GM19395 (cell line): ENCODE results near the gene STXBP6.

Source experiments
- ATAC-seq: cut with Tn5 transposase; IDR thresholded peaks from one replicate; pipeline ENCODE4 v1.9.1; 2021; ENCODE audit warnings: mild to moderate bottlenecking, moderate library complexity; ENCODE audit not compliant: unreplicated experiment

The STXBP6 gene

GRCh38 chr14:24866067-24866639, 183.8 kb downstream of the STXBP6 start:
- no peak for ATAC-seq

- no peak for ATAC-seq
Measured at GRCh38 chr14:24863968-24864684, 185.8 kb downstream of the STXBP6 start.

DNA sequence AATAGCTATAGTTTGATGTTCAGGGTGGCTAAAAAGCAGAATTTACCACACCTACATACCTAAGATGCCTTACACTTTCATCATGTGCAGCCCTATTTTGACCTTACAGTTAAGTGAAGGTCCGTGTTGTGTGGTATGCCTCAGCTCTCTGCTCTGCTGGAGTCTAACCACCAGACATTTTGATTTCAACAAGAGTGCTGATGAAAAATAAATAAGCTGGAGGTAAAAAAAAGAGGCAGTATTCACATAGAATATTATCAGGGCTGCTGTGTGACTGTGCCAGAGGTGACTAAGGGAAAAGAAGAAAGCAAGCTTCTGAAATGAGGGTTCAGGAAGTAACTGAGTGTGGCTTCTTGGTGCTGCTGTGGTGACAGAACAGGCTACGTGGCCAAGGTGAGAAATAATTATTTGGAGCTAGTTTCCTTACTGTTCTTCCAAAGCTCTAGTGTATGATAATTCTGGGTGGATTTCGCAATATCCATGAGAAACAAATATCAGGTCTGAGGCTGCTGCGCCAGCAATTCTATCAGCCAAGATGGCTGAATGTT, 188.8 kb downstream of the STXBP6 start:
- ATAC-seq: no peak

DNA sequence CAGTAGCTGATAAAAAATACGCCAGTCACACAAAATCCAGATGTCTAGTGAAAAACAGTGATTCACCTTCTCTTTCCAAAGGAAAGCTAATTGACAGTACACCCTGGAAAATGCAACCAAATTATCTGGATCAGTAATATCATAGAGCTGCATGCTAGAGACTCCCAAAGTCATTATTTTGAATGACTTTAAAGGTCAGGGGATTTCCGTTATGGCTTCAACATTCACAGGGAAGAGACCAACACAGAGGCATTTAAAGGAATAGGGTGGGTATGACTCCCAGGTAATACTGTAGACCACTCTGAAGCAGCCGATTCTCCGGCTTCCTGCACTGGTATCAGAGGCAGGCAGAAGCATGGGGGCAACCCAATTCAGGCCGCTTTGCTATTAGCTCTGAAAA, 190.4 kb downstream of the STXBP6 start:
- ATAC-seq: no peak

DNA sequence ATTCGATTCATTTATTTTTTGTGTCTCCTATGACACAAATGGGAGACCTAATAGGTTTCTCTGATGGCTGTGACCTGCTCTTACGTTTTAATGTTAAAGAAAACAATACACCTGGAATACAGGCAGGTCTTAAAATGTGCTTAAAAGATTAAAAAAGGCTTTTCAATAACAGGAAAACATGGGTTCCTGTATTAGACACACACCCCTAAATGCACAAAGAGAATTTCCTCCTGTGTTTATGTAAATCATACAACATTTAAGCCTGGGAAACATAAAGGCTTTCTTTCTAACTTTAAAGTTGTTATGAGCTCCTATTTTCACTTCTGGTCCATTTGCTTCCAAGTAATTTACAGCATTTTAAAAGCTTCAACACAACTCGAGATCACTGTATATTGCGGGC, 191.3 kb downstream of the STXBP6 start:
- no peak for ATAC-seq

DNA sequence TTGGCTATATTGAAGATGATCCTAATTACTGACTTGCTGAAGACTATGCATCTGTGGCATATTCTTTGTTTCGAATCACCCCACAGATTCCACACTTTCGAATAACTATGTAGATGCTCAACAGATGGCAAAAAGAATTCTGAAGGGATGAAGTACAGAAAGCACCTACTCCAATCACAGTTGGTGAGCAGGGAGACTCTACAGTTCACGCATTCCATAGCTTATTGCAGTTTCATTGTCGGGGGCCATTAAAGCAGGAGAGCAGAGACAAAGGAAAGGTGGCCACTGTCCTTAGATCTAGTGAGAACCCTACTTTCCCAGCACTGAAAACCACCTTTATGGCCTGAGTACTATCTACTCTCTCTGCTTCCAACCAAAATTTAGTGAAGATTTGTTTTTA, 191.9 kb downstream of the STXBP6 start:
- no peak for ATAC-seq

- ATAC-seq: no peak
Measured at GRCh38 chr14:24857277-24857676, 192.7 kb downstream of the STXBP6 start.

GRCh38 chr14:24853446-24853845, 196.5 kb downstream of the STXBP6 start:
- ATAC-seq: no peak

DNA sequence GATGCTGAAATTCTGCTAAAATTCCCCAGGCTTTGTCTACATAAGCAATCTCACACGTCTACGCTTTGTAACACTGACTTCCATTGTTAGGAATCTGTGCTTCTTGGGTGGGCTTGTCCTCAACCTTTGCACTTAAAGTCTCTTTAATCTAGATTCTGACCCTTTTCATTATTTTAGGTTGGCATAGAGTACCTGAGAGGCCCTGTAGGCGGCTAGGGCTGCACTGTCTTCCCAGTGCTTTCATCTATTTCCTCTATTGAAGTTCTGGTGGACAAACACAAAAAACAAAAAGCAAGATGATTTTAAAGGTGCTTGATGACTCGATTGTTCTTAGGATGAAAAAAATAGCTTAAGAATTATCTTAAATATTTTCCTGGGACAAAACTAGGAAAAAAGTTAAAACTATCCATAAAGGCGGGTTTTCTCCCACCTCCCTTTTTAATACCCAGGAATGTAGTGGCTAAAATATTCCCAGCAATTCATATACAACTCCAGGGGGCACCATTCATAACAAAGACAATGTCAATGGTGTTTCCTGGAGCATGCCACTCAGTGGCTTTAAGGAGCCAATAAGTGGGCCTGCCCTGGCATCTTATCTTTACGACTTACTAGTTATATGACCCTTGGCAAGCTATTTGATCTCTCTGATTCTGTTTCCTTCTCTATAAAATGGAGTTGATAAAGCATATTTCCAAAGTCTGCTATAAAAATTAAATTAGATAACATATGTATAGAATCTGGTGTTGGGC, 197.5 kb downstream of the STXBP6 start:
- ATAC-seq: no peak

DNA sequence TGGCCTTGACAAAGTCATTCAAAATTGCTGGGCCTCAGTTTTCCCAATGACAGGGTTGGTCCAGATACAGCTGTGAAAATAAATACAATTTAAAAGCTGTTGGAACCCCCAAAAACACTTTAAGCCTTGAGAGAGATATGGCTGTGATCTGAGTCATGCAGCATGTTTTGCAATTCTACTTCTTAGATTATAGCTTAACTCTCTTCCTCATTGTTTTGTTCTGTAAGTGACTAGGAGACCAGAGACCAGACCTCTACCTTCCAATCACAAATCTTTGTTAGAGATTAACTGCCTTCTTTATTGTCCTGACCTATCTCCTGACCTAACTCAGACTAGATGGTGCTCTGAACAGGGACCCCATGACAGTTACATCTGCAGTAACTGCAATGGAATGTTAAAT, 198.1 kb downstream of the STXBP6 start:
- ATAC-seq: no peak

DNA sequence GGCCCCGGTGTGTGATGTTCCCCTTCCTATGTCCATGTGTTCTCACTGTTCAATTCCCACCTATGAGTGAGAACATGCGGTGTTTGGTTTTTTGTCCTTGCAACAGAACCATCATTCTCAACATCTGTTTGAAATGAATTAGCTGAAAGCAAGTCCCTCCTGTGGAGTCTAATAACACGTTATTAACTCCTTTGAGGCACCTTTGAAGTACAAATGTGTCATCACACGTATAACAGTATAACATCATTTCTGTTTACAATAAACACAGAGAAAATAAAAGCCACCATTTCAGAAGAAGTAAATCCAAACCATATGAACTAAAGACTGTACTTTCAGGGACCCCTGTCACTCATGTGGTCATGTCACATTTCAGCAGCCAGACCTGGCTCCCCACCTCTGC, 198.5 kb downstream of the STXBP6 start:
- no peak for ATAC-seq

DNA sequence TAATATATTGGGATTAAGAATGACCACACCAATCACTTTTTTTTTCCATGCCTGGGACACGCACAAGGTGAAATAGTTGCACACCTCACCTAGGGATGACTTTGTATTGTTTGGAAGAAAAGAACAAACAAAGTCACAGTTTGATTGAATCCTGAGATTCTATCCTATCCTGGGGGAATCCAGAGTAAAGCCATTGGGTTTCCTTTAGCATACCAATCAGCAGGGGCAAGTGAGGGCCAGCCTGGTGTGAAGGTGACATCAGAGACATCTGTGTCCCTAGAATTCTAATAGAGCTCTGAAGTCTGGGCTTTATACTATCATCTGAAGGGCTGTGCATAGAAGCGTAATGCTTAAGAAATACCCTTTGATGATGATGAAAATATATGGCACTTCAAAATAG, 199.9 kb downstream of the STXBP6 start:
- no peak for ATAC-seq

DNA sequence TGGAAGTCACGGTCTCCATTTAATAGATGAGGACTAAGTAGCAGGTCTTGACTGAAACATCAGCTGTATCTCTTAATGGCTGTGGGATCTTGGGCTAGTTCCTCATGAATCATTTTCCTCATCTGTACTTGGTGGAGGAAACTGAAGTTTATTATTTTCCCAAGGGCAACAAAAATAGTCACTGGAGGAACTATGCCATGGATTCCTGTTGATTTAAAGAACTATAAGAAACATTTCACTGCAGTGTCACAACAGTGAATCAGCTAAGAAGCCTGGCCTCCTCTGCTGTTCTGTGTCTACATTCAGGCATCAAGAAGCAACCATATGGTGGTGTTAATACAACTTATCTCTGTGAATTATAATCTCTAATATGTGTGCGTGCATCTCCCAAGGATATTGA, 200.5 kb downstream of the STXBP6 start:
- no peak for ATAC-seq

DNA sequence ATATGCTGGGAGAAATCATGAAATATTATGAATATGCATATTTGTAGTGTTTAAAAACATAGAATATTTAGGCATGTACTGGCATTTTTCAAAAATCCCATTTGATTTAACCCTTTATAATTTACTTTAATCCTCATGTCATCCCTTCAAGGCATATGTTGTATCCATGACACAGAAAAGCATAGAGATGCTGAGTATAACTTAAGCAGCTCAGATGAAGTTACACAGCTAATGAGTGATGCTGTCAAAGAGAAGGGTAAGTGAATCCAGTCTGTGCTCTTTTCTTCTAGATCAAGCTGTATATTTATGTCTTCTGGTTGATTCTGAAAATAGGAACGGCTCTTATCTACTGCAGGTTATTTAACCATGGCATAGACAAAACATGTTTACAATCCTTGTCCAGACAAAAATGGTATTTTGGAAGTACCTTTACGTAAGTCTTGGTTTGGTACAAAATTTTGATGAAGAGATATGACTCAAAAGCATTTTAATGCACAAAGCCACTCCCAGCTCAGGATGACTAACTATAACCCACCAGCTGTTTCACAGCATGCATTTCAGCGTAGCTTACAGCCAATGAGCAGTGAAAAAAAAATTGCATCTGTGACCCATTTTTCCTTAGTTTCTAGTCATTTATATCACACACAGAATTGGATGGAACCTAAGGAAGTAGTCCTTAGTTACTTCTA, 201.7 kb downstream of the STXBP6 start:
- no peak for ATAC-seq

DNA sequence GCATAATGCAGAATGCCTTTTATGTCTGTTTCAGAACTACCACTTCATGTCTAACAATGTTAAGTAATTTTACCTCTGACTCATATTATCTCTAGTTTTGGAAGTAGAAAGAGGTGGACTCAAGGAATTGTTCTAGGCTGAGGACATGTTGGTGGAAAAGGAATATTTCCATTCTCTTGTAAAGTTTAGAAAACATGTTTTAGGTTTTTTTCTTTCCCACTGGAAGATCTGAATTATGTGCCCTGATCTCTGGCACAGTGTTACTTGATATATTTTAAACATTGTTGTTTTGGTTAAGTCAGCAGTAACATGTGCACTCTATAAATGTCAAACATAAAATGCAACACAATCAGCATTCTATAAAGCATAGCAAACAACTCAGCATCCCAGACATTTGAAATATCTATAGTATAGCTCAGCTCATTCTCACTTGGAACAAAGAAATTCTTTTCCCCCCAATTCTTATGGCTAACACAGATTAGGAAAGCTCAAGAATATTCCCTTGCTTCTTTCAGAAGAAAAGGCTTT, 202.3 kb downstream of the STXBP6 start:
- ATAC-seq: no peak

DNA sequence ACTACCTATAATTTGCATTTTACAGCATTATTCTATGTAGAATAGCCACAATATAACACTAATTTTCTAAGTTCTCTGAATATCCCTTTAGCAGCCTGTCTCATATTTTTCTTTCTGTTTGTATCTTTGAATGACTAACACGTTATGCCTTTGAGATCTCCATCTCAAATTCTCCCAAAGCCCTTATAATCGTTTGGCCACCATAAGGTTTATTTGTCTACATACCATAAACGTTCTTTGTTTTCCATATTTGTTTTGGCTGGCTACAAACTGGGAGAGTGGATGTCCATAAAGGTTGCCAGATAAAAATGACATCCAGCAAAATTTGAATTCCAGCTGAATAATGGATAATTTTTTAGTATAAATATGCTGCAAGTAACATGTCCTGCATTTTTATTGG, 203.7 kb downstream of the STXBP6 start:
- ATAC-seq: no peak

DNA sequence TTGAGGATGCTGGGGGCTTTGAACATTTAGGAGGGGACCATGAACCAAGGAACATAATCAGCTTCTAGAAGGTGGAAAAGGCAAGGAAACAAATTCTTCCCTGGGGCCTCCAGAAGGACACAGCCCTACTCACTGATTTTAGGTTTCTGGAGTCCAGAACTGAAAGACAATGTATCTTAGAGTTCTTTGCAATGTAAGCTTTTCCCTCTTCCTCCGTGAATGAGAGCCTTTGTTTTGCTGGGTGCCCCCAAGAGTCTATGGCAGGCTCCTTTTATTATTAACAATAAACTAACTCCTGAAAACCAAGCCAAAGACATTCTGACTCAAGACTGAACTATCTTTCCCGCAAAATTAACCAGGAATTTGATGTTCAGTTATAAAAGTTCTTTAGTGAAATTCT, 204.1 kb downstream of the STXBP6 start:
- ATAC-seq: no peak

DNA sequence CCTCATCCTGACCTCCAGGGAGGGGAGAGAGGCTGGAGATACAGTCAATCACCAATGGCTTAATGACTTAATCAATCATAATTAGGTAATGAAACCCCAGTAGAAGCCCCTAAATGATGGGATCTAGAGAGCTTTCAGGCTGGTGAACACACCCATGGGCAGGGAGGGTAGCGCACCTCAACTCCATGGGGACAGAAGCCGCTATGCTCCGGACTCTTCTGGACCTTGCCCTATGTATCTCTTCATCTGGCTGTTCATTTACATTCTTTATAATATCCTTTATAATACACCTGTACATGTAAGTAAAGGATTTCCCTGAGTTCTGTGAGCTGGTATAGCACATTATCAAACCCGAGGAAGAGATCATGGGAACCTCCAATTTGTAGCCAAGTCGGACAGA, 205.9 kb downstream of the STXBP6 start:
- no peak for ATAC-seq

GRCh38 chr14:24843494-24843893, 206.5 kb downstream of the STXBP6 start:
- peak; percentile 99 for ATAC-seq

GRCh38 chr14:24840204-24840893, 209.6 kb downstream of the STXBP6 start:
- ATAC-seq: no peak
